BJ (cell line): ENCODE results near the gene TM4SF4. TPM values are rescaled to one million over a fixed set of nuclear protein-coding genes. Genes with fewer than 3 reads are reported as not detected.

Experiments
- CTCF ChIA-PET: fragments of 350-600 bp; formaldehyde crosslinking; extraction: SDS; loops from one replicate; lab custom pipeline; 2021; ENCODE audit warnings: antibody characterized with exemption, inconsistent platforms; lab: Yijun Ruan, JAX
- POLR2A ChIA-PET: fragments of 300-600 bp; sonication (Branson Sonifier 250); formaldehyde crosslinking; extraction: SDS; loops from one replicate; lab custom pipeline; 2021; ENCODE audit warnings: antibody characterized with exemption; lab: Charles Lee
- DNase-seq: peaks from one replicate; pipeline ENCODE4 v3.0.0-alpha.2; 2011; ENCODE audit warnings: low read depth
- H3K27me3 ChIP-seq: 2 replicates; pipeline ENCODE4 v1.6.0; 2011; ENCODE audit warnings: low read length; ENCODE audit not compliant: control insufficient read depth, insufficient read depth
- H3K36me3 ChIP-seq: 2 replicates; pipeline ENCODE4 v1.5.1; 2011; ENCODE audit warnings: low read length; ENCODE audit not compliant: control insufficient read depth, insufficient read depth
- H3K4me3 ChIP-seq: 2 replicates; pipeline ENCODE4 v1.5.1; 2011; ENCODE audit warnings: low read depth, mild to moderate bottlenecking, control low read depth, low read length
- polyA plus RNA-seq: library from polyadenylated mRNA; depleted of rRNA; stranded (reverse); fragments of >200 nt; gene quantifications from 2 replicates; pipeline ENCODE4 v1.2.3, GENCODE V29; 2011
- TF ChIP-seq, protein P1 (sequence below): IDR thresholded peaks from 2 replicates; pipeline ENCODE4 v1.5.1; 2011; ENCODE audit warnings: low read depth, mild to moderate bottlenecking, control low read depth, inconsistent platforms, low read length, moderate library complexity; ENCODE audit not compliant: insufficient read depth

Gene TM4SF4
- polyA plus RNA-seq, 1 experiment, result 0.42 TPM

DNA sequence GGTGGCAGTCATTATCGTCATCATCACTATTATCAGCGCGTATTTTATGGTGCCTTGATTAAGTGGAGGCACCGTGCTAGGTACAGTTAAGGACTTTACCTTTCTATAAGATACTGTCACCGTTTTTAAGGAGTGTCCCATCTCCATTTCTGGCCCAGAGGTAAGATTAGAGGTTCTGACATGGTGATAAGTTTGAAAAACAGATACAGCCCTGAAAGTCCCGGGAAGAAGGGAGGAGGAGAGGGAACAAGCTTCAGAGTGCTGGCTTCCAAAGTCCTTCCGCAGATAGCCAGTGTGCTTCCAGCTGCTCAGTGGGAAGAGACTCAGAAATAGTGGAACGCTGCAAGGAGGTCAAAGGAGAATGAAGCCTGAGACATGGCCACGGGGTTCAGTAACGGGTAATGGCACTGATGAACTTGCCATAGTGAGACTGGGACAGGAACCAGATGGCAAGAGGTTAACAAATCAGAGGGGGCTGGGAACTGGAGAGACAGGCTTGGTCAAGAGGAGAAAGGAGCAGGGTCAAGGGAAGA, 9.1 kb upstream of the TM4SF4 start:
- DNase-seq, result no peak
- no peaks in the 10 kb centered on the region for H3K36me3 ChIP-seq
- CTCF ChIA-PET, result interaction anchor here (1.1 kb wide), 1 partner anchor 15 kb away, joined by 4 read pairs; no protein-coding TSS in a partner anchor
- H3K27me3 ChIP-seq, result no peaks in the 10 kb centered on the region
- POLR2A ChIA-PET, result no interaction called here
- H3K4me3 ChIP-seq, result no peak overlapping the region
- TF ChIP-seq, protein P1, sequence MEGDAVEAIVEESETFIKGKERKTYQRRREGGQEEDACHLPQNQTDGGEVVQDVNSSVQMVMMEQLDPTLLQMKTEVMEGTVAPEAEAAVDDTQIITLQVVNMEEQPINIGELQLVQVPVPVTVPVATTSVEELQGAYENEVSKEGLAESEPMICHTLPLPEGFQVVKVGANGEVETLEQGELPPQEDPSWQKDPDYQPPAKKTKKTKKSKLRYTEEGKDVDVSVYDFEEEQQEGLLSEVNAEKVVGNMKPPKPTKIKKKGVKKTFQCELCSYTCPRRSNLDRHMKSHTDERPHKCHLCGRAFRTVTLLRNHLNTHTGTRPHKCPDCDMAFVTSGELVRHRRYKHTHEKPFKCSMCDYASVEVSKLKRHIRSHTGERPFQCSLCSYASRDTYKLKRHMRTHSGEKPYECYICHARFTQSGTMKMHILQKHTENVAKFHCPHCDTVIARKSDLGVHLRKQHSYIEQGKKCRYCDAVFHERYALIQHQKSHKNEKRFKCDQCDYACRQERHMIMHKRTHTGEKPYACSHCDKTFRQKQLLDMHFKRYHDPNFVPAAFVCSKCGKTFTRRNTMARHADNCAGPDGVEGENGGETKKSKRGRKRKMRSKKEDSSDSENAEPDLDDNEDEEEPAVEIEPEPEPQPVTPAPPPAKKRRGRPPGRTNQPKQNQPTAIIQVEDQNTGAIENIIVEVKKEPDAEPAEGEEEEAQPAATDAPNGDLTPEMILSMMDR, result no peak

DNA sequence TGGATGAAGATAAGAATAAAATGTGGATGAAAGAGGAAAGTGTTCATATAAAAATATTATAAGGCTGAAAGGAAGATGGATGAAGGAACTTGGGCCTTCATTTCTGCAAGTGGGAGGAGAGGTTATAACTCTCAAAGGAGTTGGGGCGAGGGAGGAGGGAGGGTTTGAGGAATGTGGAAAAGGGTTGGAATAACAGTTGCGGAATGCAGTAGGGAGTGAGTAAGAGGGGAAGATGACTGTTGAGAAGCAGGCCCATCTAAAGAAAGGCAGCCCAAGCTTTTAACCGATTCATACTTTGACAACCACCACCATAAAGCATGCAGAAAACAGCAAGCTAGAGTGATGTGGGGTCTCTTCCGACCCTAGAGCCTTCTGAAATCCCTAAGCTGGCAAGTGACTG, 8.3 kb upstream of the TM4SF4 start:
- ChIA-PET CTCF (interaction anchor here (0.8 to 2.3 kb wide), 3 partner anchors 11 to 18 kb away, joined by 3 to 12 read pairs (median 4); no protein-coding TSS in a partner anchor), POLR2A (no interaction called here)
- DNase-seq, result peak; percentile 67
- TF ChIP-seq, protein P1, result no peak
- H3K36me3 ChIP-seq, result no peaks in the 10 kb centered on the region
- no peak overlapping the region for H3K4me3 ChIP-seq
- H3K27me3 ChIP-seq, result no peaks in the 10 kb centered on the region

DNA sequence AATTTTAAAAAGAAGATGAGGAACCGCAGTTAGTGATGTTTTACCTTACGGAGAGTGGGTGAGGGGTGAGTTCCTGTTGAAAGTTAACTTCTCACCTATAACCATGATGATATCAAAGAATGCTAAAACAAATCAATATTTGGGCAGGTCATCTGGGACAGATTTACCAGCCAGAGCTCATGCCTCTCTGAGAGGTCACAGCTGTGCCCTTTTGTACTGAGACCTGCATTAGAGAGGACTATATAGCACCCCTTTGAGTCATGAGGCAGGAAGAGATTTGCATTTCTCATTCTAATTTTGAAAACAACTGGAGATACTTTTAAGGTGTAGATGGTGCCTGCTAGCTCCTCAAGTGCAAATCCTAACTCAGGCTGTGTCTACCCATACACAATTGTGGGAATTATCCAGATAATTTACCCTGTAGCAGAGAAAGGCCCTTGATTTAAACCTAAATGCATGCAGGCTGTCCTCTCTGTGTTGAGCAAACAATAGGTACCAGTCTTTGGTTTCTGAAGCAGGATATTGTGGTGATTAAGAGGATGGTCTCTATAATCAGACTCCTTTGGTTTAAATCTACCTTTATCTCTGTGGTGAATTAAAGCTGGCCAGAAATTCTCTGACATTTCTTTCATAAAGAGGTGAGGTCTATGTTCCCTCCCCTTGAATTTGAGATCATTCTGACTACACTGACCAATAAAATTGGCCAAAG, 5.8 kb upstream of the TM4SF4 start:
- Histone ChIP-seq H3K27me3 (no peaks in the 10 kb centered on the region), H3K4me3 (no peak overlapping the region), H3K36me3 (no peaks in the 10 kb centered on the region)
- ChIA-PET CTCF (interaction anchor here (1.0 to 1.9 kb wide), 2 partner anchors 10 to 14 kb away, joined by 4 to 5 read pairs; no protein-coding TSS in a partner anchor), POLR2A (interaction anchor here (0.6 kb wide), 1 partner anchor 39 kb away, joined by 6 read pairs; no protein-coding TSS in a partner anchor)
- TF ChIP-seq, protein P1, result no peak
- DNase-seq, result no peak

DNA sequence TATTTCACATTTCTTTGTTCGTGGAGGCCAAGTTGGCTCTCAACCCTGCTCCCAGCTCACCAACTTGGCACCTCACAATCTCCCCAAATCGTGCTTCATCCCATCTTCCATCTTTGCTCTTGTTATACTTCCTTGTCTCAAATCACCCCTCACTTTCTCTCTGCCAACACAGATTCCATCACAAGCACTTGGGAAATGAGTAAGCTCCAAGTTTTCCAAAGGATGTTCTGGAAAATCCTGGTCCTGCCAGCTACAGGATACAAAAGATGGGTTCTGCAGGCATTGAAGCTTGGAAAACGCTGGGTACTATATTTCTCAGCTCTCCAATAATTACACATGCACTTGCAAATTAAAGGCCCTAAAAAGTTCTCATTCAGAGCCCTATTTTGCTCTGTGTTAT, 4.1 kb upstream of the TM4SF4 start:
- CTCF ChIA-PET, result interaction anchor here (0.9 to 1.2 kb wide), 3 partner anchors 9 to 113 kb away, joined by 3 to 4 read pairs (median 3); no protein-coding TSS in a partner anchor
- TF ChIP-seq, protein P1, result no peak
- POLR2A ChIA-PET, result no interaction called here

DNA sequence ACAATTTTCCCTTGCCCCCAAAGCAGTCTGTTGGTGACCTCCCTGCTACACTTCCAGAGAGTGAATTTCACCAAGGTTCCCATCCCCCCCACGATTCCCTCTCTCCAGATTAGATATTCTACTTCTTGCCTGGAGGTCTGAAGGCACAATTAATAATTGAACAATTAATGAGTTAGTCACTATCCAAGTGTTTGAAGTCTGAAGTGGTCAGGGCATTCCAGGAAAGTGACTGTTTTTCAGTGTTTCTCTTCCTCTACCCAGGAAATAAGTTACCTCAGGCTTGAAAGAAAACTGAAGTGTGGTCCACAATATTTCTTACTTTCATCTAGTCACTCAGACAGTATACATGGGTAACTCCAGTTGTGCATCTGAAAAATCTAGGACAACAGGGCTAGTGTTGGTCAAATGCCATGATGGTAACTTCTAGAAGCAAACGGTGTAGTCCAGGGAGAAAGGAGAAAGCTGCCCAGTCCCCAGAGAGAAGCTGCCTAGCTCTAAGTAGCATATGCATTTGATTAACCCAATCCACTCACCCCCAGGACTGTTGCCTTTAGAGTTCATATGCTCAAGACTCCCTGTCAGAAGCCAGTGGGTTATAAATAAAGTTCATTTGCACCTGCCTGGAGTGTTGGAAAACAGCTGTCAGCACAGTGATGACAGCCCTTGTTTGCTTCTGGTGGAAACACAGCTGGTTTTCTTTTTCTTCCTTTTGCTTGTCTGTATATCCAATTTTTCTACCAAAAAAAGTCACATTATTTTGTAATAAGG, 2.3 kb upstream of the TM4SF4 start:
- H3K36me3 ChIP-seq, result no peaks in the 10 kb centered on the region
- no peaks in the 10 kb centered on the region for H3K27me3 ChIP-seq
- CTCF ChIA-PET, result interaction anchor here (1.5 kb wide), 1 partner anchor 10 kb away, joined by 6 read pairs; no protein-coding TSS in a partner anchor
- no peak for DNase-seq
- H3K4me3 ChIP-seq, result no peak overlapping the region
- TF ChIP-seq, protein P1, result no peak
- POLR2A ChIA-PET, result no interaction called here

More for the DNA sequence above, 4.1 kb upstream of the TM4SF4 start:
- no peak overlapping the region for H3K4me3 ChIP-seq
- no peak for DNase-seq
- no peaks in the 10 kb centered on the region for H3K36me3 ChIP-seq
- no peaks in the 10 kb centered on the region for H3K27me3 ChIP-seq
